NCI-H510A (cell line): ENCODE results near the gene SIPA1L3.
"Not testable (repeated sequence)": the region's sequence is repeated elsewhere in the genome, so short reads cannot be mapped to it uniquely, and the experiment has no call there.

Experiments used
- DNase-seq: peaks from one replicate; lab custom pipeline; 2025; lab: John Stamatoyannopoulos, UW

Gene SIPA1L3

DNA sequence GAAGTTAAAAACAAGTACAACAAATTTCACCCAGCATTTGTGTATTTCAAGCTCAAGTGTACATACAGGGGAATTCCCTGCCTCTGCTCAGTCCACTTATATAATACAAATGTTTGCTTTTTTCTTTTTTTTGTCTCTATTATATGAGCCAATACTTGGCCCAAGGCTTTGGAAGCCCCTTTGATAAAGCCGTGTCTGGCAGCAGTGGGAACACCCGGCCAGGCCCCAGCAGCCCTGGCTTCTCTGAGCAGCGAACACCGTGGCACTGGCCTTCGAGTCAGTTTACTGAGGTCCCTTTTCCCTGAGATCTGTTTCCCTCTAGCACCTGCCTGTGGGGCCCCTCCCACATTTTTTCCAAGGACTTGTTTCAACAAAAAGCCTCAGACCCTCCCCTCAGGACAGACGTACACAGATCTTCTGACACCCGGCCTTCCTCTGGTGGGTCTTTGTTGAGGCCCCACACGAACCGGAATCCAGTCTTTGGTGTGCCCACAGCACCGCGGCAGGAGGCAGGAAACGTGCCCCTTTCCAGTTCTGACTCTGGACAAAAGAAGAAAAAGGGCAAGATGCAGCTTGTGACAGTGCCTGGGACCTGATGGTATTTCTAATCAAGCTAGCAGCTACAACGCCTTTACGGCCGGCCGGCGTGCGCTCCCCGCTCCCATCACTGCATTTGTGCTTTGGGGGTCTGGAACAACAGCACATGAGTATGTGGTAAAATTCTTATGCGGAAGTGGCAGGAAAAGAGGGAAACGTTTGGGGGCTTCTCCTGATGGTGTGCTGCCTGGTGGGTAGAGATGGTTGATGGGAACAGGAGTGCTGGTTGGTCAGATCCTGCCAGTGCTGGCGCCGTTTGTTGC is 13.8 kb downstream of the SIPA1L3 start:
- peak; percentile 14 for DNase-seq

DNA sequence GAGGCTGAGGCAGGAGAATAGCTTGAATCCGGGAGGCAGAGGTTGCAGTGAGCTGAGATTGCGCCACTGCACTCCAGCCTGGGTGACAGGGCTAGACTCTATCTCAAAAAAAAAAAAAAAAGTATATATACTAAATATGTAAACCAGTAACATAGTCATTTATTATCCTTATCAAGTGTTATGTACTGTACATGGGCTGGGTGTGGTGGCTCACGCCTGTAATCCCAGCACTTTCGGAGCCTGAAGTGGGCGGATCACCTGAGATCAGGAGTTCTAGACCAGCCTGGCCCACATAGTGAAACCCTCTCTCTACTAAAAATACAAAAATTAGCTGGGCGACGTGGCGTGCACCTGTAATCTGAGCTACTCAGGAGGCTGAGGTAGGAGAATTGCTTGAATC is 17.6 kb downstream of the SIPA1L3 start:
- not testable (repeated sequence) for DNase-seq

GRCh38 chr19:37925212-37925611 is 18.2 kb downstream of the SIPA1L3 start:
- DNase-seq: no peak

- no peak for DNase-seq
These were observed 19.2 kb downstream of the SIPA1L3 start for GRCh38 chr19:37926255-37926654.

GRCh38 chr19:37926711-37927110 is 19.7 kb downstream of the SIPA1L3 start:
- no peak for DNase-seq

GRCh38 chr19:37928527-37929286 is 21.7 kb downstream of the SIPA1L3 start:
- DNase-seq: no peak

DNA sequence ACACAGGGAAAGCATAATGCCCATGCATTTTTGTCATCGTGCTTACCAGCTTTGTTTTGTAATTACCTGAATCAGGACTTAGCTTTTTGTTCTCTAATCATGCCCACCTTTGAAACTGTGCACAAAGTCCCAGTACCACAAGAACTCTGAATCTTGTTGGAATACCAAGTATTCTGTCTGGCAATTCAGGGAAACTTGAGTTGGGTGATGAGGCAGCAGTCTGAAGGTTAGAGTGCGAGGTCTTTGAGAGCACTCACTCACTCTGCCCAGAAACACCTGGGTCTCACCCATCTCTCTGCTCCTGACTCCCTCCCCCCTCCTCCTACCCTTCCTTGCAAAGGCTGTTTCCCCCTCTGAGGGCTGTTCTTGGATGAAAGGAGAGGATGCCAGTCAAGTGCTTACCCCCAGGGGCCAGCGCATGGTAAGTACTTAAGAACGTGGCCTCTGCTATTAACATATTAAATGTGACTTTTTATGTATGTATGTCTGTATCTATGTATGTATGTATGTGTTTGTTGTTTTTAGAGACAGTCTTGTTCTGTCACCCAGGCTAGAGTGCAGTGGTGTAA is 22.4 kb downstream of the SIPA1L3 start:
- DNase-seq: no peak

DNA sequence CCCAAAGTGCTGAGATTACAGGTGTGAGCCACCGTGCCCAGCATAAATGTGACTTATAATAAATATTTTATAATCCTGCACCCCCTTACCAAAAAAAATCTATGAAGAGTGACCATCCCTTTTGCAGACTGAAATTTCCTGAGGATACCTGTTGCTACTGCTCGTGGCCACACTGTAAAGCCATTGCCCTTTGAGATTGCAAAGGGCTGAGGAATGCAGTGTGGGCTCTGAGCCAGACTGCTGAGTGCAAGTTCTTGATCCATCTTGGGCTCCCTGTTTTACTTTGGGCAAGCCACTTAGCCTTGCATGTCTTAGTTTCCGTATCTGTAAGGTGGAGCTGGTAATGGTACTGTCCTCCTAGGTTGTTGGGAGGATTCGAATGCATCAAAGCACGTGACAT is 23.4 kb downstream of the SIPA1L3 start:
- no peak for DNase-seq

- peak; percentile 85 for DNase-seq
These were observed 25.1 kb downstream of the SIPA1L3 start for GRCh38 chr19:37931881-37932655.

DNA sequence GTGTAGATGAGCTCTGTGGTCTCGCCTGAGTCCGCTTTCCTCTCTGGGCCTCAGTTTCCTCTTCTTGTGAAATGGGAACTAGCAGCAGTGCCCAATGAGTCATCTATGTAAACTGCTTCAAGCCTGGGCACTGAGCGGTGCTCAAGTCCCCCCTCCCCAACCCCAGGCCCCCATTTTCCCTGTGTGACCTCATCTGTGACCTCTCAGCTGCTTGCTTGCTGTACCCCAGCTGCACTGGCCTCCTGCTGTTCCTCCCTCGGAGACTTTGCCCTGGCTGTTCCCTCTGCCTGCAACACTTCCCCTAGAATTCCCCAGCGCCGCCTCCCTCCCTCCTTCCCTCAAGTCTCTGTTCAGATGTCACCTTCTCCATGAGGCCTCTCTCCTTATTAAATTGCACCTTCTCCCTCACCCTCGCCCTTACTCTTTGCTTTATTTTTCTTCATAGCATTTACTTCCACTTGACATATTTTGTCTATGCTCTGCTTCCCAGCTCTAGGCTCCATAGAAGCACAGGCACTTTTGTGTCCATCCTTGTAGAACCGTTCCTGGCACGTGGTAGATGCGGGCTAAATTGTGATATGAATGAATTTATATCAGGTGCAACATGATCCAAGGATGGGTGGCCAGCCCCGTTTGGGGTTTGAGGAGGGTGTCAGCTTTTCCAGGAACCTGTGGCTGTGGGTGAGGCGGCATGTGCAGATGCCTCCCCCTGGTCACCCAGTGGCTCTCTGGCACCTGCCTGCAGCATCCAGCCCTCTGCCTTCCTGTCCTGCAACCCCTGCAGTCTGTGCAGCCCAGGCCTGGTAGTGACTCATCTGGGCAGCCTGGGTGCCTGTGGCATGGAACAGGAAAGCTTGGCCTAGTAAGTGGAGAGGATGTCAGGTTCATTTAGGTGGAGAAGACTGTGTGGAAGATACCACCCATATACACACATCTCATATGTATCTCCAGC is 26.3 kb downstream of the SIPA1L3 start:
- peak; percentile 55 for DNase-seq

DNA sequence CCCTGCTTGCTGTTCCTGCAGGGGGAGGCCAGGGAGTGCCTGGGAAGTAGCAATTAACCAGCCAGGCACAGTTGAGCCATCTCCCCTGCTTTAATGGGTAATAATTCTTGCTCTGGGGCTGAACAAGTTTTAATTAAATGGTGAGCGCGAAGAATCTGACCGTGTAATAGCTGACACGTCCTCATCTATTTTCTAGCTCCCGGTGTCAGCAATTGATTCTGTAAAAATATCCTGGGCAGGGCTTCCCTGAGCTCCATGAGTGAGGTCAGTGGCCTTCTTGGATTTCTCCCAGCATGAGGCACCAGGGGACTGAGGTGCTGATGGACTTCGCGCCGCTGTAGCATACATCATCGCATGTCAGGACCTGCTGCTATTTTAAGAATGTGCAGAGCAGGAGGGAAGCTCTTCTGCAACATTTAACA is 26.9 kb downstream of the SIPA1L3 start:
- no peak for DNase-seq

DNA sequence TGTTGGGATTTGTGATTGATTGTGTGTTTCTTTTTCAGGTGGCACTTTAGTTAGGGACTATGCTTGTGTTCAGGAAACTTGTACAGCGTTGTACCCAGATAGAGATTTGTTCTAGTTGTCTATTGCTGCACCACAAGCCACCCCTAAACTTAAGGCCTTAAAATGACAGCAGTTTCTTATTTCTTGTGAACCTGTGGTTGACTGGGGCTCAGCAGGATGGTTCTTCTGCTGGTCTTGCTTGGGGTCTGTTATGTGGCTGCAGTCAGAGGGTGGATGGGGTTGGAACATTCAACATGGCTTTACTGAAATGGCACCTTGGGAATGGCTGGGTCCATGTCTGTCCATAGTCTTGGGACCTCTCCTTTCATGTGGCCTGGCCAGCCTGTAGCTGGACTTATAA is 28.3 kb downstream of the SIPA1L3 start:
- DNase-seq: no peak

GRCh38 chr19:37936166-37936565 is 29.2 kb downstream of the SIPA1L3 start:
- no peak for DNase-seq

GRCh38 chr19:37936886-37937285 is 29.9 kb downstream of the SIPA1L3 start:
- DNase-seq: no peak

DNA sequence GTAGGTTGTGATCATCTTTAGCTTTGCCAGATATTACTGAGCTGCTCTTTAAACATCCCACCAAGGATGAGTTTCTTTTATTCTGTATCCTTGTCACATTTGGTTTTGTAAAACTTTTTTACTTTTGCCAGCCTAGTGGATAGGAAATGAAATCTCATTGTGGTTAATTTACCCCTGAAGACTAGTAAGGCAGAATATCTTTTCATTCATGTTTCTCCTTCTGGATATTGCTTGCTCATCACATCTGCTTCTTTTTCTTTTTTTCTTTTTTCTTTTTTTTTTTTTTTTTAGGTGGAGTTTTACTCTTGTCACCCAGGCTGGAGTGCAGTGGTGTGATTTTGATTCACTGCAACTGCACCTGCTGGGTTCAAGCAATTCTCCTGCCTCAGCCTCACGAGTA is 31.3 kb downstream of the SIPA1L3 start:
- no peak for DNase-seq

GRCh38 chr19:37941782-37942515 is 34.9 kb downstream of the SIPA1L3 start:
- peak; percentile 13 for DNase-seq

DNA sequence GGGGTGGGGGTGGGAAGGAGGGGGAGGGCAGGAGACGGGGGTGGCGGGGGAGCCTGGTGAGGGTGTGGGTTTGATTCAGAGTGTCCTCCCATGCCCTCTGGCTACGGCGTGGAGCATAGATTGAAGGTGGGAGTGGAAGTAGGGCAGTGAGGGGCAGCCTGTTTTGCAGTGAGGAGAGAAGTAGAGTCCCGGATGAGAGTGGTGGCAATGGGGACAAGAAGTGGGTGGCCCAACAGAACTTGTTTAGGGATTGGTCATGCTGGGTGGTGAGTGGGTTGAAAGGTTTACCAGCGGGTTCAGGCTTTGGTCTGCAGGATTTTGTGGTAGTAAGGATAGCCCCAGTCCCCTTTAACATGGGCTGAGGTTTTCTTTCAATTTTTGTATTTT is 35.5 kb downstream of the SIPA1L3 start:
- DNase-seq: no peak

DNA sequence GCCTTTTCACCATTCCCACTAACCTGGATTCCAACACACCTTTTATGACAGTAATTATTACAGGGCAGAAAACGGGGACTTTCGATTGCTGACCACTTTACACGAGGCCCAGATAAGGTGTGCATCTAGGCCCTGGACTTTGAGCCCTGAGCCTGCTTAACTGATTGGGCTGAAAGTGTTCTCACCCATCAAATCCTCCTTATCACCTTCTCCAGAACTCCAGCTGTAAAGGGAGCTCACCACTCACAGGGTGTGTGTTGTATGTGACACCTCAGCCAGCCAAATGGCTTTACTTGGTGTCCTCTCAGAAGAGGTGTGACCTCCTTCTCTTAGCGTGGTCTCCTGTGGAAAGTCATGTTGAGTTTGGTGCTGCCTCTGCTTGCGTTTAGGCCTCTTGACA is 36.5 kb downstream of the SIPA1L3 start:
- DNase-seq: no peak

DNA sequence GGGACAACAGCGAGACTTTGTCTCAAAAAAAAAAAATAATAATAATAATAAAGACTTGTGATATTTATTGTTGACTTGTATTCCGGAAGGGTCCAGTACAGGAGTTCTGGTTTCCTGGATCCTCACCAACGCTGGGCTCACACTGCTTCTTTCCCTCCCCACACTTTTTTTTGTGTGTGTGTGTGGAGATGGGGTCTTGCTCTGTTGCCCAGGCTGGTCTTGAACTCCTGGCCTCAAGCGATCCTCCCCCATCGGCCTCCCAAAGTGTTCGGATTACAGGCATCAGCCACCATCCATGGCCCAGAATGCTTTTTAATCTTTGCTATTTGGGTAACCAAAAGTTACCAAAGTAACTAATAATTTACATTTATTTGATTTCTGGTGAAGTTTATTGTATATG is 39.1 kb downstream of the SIPA1L3 start:
- DNase-seq: no peak

DNA sequence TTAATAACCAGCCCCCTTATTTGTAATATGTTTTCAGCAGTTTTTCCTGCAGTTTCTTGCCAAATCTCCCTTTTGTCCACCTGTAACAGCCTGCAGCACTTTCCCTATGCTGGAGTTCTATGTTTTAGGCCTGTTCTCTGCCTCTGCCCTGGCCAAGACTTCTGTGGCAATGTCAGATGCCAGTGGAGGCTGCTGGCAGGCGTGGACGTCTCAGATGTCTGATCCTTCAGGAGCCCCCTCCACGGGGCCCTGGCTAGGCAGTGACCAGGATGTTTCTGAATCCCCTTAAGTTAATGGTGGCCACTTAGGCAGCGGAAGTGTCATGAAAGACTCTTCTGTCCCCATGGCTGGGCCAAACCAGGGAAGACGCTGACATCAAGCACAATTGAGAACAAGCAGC is 40.8 kb downstream of the SIPA1L3 start:
- no peak for DNase-seq
